Measurements from ENCODE around the gene VPS33B. TPM values are rescaled to one million over a fixed set of nuclear protein-coding genes. Genes with fewer than 3 reads are reported as not detected.

The VPS33B gene
- total and polyA plus RNA-seq, 2 of the 8 experiments (the other 6 are each of a cell fraction or from before 2014, with no cell fraction given): 11.8 to 17.3 TPM

- TF ChIP-seq, protein P1, sequence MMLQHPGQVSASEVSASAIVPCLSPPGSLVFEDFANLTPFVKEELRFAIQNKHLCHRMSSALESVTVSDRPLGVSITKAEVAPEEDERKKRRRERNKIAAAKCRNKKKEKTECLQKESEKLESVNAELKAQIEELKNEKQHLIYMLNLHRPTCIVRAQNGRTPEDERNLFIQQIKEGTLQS (IDR thresholded peaks at IDR 0.05; ENCODE audit: insufficient read depth, low read depth, low read length): peak; percentile 51; the same call in 1 of the 2 replicates
- TF ChIP-seq NRF1 (IDR thresholded peaks at IDR 0.05; ENCODE audit: low read depth, low read length) (0 out of 2 replicates have a peak, but pooled peaks have one; percentile 3), TCF12 (IDR thresholded peaks at IDR 0.05; ENCODE audit: low read depth, low read length) (0 out of 2 replicates have a peak, but pooled peaks have one; percentile 11), MAFK (IDR thresholded peaks at IDR 0.05; ENCODE audit: low read depth, low read length) (no peak), EZH2 (IDR thresholded peaks at IDR 0.05; ENCODE audit: low read depth, low read length, severe bottlenecking) (no peak), POLR2AphosphoS5 (IDR thresholded peaks at IDR 0.05; ENCODE audit: low read depth, low read length) (peak; percentile 84), KDM4A (IDR thresholded peaks at IDR 0.05; ENCODE audit: low read depth, low read length, severe bottlenecking) (peak; percentile 79), BACH1 (IDR thresholded peaks at IDR 0.05; ENCODE audit: low read length) (peak; percentile 81), CHD7 (IDR thresholded peaks at IDR 0.05; ENCODE audit: insufficient replicate concordance, low read length) (no peak)
Measured at GRCh38 chr15:90994417-90995311, 27.7 kb downstream of the VPS33B start, which contains the start of gene PRC1 (continued).

Measured in H1 (cell line).